LNCaP clone FGC (cell line): ENCODE results near the gene PDGFD.

Experiments
- DNase-seq: peaks from one replicate; pipeline ENCODE4 v3.0.0-alpha.2; 2011; ENCODE audit warnings: low read depth
- H3K4me3 ChIP-seq: 2 replicates; pipeline ENCODE4 v1.5.1; 2011; ENCODE audit warnings: mild to moderate bottlenecking, low read depth, low read length, control low read depth
- TF ChIP-seq, protein P1 (sequence below): IDR thresholded peaks from 2 replicates; pipeline ENCODE4 v1.5.1; 2012; ENCODE audit warnings: mild to moderate bottlenecking; ENCODE audit not compliant: control insufficient read depth, insufficient read depth; ENCODE audit errors: extremely low read depth

The PDGFD gene

DNA sequence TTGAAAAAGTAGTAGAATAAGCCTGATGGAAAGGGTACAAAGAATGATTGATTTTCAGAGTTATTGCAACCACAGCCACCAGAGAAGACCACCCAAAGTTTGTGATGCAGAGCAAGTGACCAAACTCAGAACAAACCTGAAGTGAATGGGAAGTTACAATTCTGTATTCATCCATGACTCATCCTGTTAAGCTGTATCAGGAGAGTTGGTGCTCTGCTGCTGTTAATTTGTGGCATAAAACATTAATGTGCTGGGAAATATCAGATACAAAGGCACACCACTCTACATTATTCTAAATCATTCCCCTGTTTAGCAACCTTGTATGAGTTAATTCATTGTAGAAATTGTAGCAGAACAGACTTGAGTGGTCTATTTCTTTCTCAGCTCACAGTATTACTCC lies 19.6 kb upstream of the PDGFD start:
- TF ChIP-seq, protein P1, sequence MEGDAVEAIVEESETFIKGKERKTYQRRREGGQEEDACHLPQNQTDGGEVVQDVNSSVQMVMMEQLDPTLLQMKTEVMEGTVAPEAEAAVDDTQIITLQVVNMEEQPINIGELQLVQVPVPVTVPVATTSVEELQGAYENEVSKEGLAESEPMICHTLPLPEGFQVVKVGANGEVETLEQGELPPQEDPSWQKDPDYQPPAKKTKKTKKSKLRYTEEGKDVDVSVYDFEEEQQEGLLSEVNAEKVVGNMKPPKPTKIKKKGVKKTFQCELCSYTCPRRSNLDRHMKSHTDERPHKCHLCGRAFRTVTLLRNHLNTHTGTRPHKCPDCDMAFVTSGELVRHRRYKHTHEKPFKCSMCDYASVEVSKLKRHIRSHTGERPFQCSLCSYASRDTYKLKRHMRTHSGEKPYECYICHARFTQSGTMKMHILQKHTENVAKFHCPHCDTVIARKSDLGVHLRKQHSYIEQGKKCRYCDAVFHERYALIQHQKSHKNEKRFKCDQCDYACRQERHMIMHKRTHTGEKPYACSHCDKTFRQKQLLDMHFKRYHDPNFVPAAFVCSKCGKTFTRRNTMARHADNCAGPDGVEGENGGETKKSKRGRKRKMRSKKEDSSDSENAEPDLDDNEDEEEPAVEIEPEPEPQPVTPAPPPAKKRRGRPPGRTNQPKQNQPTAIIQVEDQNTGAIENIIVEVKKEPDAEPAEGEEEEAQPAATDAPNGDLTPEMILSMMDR = no peak
- H3K4me3 ChIP-seq = no peak overlapping the region
- no peak for DNase-seq

DNA sequence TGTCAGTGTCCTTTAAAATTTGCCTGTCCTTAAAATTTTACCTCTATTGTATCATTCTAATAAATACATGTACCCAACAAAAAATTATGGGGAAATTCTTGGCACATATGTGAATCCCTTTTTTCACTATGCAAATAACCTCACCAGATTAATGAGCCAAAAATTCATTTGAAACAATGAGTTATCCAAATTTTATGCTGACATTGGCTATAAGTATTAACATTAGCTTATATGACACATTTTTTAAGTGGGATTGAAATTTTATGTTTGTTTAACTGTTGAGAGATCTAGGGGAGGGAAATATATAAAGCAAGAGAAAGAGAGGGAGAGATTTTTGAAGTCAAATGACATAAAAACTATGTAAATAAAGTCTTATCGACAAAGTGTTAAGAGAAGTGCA lies 11.8 kb upstream of the PDGFD start:
- no peak for DNase-seq
- H3K4me3 ChIP-seq = no peak overlapping the region
- TF ChIP-seq, protein P1 = no peak

DNA sequence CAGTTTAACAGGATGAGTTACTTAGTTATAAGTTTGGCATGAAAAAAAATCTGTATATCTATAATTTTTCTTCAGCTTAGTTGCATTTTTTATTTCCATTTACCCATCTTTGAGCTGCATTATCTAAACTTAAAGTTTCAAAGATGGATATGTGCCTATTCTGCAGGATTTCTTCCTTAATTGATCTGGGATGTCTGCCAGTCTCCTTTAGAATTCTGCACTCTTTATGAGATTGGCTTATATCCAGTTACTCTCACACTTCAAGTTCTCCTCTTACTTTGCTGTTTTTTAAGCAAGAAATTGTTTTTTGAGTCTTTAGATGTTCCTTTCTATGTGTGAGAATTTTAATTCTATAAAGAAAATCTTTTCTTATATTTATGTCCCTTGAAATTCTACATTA lies 5.1 kb upstream of the PDGFD start:
- no peak for DNase-seq

DNA sequence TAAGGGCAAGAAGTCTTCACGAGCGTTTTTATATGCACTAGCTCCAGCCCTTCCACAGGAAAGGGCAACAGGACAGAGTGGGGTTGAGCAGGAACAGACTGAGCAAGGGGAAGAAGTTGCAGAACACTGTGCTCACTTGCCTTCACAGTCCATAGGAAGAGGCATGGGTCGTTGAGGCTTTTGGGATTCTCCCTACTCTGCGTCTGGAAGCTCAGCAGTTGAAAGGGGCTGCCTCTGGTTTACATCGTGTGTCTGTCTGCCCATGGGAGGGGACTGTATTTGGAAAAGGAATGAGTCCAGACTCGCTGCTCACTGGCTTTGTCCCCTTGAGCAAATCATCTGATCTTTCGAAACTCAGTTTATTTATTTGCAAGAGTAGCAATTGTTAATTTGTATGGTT lies 1.1 kb upstream of the PDGFD start:
- no peak for DNase-seq
- TF ChIP-seq, protein P1 = no peak
- no peak overlapping the region for H3K4me3 ChIP-seq

More for the DNA sequence above, 5.1 kb upstream of the PDGFD start:
- TF ChIP-seq, protein P1 = no peak
- no peak overlapping the region for H3K4me3 ChIP-seq

DNA sequence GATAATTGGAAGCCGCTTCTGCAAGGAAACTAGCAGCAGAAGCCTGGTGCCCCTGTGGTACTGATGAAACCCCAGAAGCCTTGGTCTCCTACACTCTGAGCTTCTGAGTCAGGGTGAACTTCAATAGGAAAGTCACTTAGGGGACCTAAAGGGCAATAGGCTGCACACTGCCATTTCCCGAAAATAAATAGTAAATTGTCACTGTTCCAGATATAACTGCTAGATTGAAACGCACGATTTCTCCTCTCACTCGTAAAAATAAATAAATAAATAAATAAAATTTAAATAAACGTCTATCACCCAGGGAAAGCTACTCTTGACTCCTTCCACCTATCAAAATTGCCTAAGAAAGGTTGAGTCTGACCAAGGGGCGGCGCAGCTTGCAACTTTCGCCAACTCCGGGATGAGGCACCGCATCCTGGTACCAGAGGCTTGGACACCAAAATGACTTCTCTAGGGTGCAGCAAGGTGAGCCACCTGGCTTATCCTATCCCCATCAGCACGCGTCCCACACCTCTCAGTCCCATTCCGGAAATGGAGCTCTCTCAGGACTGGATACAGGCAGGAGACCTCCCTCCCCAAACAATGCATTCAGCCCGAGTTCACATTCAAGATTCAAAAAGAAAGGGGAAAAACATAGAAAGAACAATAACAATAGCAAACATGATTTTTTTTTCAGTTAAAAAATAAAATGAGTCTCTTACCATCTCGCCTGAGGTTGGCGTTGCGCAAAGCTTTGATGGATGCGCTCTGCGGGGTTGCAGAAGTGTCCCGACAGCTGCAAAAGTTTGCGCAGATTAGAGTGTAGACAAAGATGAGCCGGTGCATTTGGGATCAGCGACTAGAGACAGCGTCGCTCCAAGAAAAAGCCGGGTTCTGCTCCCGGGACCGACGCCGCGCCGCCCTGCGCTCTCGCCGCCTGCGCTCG lies 583 bp downstream of the PDGFD start:
- TF ChIP-seq, protein P1 = no peak
- 0 out of 2 replicates have a peak overlapping the region, but pooled peaks have one; percentile 28 for H3K4me3 ChIP-seq
- no peak for DNase-seq

DNA sequence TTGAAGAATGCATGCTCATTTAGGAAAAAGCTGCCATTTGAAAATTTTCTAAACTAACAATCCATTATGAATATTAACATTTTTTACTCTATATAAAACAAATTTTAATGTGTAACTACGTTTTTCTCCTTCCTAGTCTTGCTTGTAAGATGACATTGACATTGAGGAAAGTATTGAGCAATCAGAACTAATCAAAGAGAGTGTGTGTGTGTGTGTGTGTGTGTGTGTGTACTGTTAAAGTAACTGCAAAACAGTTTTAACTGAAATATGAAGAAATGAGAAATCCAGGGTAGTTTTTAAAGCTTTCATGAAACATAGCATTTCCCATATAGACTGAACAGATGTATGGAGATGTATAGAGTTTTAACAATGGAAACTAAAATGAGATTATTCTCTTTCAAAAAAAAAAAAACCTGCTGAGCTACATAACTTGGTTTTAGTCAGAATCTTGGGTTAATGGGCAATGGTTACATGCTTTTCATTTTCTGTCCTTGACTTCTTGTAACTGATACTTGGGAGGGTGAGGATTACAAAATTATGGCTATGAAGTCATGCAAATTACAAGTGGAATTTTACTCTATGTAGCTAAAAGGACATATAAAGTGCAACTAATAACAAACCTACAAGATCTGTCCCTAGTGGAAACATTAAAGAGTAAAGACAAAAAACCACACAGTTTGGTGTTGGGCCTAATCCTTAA lies 2.0 kb downstream of the PDGFD start:
- TF ChIP-seq, protein P1 = no peak
- no peak overlapping the region for H3K4me3 ChIP-seq
- DNase-seq = no peak

DNA sequence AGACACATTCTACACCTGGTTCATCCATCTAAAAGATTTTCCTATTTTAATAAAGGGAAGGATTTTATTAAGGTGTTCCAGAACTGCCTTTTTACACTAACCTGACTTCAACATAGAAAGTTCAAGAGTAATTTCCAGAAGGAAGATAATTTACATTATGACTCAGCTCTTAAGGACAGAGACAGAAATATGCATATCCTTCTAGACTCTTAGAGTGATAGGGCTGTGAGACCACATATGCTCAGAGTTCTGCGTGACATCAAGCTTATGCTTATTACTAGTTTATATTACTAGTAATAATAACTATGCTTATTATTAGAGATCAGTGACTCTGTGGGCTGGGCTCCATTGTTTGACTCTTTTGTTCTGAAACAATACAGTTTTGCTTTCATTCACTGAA lies 4.6 kb downstream of the PDGFD start:
- DNase-seq = no peak
- H3K4me3 ChIP-seq = no peak overlapping the region
- TF ChIP-seq, protein P1 = no peak
